GM21528 (cell line): ENCODE results near the gene PELI2.

Source experiments
- ATAC-seq: cut with Tn5 transposase; IDR thresholded peaks from one replicate; pipeline ENCODE4 v1.9.1; 2021; ENCODE audit warnings: mild to moderate bottlenecking, moderate library complexity; ENCODE audit not compliant: unreplicated experiment, low FRiP score

The PELI2 gene

DNA sequence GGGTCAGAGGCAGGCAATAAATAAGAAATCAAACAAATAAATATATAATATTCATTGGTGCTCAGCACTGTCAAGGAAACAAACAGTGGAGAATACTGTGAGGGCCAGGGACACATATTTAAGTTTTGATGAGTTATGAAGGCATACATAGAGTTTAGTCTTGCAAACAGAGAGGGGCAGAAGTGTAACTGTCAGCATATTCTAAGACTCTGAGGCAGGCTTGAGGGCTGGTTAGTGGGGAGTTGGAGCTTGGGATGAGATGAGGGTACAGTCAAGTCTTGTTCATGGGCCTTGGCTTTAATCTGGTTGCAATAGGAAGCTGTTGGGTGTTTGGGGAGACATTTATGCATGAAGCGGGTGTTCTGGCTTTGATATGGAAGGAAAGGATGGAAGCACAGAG, 78.9 kb downstream of the PELI2 start:
- ATAC-seq, result no peak

DNA sequence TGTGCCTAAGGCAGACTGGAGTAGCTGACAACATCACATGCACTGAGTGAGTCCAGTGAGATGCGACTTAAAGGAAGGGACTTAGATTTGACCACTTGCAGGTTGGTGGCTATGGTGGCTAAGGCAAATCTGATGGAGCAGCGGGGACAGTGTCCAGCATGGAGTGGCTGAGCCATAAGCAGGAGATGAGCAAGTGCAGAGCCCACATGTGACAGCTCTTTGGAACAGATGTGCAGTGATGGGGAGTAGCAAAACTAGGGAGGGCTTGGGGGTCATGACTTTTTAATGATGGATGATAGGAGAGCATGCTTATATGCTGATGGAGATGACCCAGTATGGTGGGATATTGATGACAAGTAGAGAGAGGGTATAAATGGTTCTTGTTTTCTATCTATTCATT, 80.2 kb downstream of the PELI2 start:
- ATAC-seq, result no peak

DNA sequence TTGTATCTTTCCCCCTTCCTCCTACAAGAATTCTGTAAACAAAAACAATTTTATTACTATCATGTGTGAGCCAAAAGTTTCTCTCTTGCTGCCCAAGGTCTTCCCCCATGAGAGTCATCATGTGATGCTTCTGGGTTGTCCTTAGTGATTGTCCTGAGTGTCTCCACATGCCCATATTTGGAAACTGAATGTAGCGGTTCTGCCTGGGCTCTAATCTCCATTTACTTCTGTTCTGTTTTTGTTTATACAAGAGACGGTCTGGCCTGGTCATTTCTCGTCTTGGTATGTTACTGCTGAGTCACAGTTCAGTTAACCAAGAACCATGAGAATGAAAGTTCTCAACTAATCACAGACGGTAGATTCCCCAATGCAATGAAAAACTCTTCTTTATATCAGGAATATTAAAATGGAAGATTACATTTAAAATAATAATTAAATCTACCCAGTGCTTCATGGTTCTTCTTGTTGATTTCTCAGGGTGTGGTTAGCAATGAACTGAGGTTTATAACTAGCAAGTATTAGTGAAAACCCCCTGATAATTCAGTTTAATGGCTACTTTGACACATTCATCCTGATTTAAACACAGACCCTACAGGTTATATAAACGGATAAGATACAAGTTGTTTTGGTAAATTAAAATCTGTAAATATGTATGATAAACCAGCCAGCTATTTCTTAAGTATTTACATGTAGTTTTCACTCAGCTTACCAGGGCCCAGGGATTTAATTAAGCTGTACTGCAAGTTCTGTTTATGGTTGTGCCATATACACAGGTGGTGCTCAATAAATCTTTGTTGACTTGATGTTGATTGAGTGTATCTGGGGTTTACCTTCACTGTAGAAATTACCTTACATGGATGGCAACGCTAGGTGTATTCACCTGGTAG, 81.1 kb downstream of the PELI2 start:
- ATAC-seq, result peak; percentile 33

DNA sequence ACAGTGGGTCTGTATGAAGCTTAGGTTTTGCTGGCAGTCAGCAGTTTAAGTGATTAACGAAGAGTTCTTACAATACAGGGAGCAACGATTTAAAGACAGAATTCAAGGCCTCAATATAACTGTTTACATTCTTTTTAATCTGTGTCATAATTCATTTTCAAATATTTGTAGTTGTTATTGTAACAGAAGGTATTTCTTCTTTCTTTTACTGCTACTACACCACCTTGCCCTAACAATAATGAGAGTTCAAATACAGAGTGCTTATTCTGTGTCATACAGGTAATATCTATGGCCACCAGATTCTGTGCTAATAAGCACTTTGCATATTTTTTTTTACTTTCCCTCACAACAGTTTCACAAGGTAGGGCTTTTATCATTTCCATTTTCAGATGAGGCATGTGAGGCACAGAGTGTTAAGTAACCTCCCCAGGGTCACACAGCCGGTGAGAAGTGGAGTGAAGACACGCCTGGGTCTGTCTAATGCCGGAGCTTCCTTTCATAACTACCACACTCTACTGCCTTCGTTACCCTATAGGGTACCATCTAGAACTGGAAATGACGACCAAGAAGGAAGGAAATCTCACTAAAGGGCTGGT, 81.9 kb downstream of the PELI2 start:
- ATAC-seq, result peak; percentile 69

DNA sequence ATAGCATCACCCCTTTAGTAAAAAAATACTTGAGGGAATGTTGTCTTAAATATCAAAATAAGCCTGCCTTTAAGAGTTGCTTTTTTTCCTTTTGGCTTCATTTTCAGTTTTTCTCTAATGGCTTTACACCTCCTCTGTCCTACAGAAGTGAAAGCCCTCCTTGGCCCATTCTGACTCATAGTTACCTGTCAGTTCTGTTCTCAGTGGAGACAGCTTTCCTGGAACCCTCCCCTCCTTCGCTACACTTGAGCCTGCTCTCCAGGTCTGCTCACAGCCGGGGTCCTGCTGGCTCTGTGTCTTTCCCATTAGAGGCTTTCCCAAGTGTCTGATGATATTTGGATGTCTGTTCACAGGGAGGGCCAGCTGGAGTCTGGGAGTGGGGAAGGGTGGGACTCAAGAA, 84.0 kb downstream of the PELI2 start:
- ATAC-seq, result no peak

DNA sequence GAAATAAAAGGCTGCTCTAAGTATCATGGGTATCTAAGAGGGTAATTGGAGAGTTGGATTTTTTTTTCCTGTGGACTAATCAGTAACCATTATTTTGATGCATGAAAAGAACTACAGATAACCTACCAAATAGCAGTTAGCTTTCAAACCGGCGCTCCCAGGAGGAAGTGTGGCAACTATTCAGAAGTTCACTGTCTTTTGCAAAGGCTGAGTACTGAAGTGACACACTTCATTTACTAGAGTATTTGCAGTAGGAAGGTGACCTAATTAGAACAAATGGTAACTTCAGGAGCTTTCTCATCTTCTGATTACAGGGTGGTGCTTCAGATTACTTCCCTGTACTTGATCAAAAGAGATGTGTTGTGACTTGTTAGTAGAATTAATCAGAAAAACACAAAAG, 87.7 kb downstream of the PELI2 start:
- no peak for ATAC-seq

DNA sequence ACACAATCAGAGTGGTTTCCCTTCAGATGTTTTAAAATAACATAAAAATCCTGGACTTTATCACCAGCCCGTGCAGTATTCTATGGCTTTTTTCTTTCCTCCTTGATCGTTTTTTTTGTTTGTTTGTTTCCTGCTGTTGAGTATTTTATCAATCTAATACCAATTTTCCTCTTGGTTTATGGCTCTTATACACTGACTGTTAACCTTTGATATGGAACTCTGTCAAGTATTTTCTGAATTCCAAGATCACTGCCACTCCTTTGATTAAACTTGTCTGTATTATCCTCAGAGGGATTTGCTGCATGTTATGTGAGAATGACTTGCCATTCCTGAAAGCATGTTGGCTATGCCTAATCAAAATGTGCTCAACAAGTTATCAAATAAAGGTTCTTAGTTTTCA, 88.4 kb downstream of the PELI2 start:
- no peak for ATAC-seq

DNA sequence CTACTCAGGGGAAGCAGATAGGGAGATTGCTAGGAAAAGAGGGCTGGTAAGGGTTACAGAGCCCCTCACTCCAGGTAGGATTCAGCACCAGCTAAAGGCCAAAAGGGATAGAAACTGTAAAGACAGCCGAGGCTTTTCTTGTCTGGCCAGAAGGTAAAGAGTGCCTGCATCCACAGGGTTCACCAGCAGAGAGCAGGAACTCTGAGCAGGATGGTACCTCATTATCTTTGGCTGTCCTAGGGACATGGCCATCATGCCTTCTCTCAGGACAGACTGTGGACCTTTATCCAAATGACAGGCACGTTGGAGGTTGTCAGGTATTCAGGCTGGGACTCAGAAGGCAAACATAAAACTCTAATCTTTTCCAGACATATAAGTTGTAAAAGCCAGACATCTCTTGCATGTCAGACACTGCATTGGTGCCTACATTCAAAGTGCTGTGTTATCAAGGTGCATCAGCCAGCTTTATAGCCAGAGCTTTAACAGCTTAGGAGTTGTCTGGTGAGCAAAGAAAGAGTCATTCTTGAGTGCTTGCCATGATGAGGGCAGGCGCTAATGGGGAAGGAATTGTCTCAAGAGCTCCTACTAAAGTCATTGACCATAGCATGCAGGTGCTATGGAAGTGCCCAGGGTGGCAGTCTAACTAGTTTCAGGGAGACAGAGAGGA, 89.5 kb downstream of the PELI2 start:
- no peak for ATAC-seq

DNA sequence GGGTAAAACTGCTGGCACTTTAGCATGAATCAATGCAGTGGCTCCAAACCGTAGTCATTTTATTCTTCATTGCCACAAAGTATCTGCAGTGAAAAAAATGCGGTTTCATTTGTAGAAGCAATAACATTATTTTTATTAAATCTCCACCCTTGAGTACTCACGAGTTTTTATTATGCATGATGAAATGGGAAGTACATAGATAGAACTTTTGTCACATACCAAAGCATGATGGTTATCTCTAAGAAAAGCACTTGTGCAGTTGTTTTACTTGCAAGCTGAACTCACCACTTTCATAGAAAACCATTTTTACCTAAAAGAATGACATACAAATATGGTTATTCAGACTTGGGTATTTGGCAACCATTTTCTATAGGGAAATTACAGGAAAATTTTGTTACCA, 90.3 kb downstream of the PELI2 start:
- no peak for ATAC-seq

DNA sequence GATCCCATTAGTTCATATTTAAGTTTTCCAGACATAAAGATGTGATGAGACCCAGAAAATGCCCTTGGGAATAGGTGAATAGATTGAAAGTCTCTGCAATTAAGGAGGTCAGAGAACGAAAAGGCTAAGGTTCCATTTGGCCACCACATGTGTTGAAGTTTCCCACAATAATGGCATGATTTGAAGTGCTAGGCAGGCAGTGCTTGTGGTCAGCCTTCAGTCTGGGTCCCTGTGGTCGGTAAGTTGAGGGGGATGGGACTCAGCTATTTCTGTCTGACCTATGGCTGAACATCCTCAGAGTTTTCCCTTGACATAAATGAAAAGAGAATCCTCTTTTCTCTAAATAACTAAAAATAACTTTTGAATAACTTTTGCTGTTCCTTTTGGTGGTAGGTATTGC, 92.4 kb downstream of the PELI2 start:
- no peak for ATAC-seq

DNA sequence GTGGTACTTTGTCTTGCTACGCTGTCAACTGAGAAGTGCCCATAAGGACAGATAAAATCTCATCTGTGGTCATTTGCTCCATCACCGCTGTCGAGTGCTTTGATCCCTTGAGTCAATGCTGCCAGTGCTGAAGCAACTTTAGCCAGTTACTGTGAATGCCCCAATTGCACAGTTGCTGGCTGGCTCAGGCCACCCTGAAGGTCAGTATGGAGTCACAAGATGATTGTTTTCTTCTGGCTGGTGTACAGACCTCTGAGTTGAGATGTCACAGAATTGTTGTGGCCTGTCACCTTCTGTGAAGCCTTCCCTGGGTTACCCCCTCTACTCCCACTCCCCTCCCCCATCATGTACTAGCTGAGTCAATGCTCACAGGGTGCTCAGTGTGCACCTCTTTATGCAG, 92.9 kb downstream of the PELI2 start:
- ATAC-seq, result no peak

DNA sequence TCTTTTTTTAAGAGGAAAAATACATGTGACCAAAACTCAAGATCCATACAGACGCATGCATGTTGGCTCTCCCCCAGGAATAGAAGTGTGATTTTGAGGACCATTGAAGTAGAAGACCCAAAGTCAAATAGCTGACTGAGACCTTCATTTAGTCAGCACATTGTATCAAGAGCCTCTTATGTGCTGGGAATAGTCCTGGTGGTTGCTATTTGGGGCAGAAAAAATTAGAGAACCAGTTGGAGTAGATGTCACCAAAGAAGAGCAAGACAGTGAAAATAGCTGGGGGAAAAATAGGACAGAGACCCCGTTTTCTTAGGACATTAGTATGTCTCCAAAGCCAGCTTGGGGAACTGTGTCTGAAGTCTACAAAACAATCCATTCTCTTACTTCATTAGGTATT, 93.6 kb downstream of the PELI2 start:
- ATAC-seq, result no peak

DNA sequence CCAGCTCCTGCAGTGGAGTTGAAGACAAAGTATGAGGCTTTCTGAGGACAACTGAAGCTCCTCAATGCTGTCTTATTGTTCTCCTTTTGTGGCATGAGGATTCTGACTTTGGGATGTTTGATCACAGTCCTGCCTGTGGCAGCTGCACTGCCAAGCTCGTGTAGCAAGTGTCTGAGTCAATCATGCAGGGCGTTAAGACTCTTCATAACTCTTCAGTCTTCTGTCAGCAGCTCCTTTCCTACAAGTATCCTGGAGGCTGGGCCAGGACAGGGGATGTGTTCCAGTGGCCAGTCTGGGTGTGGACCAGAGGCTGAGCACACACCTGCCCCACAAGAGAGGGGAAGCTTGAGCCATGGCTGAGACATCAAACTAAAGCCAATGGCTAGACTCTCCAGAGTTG, 94.3 kb downstream of the PELI2 start:
- ATAC-seq, result no peak

DNA sequence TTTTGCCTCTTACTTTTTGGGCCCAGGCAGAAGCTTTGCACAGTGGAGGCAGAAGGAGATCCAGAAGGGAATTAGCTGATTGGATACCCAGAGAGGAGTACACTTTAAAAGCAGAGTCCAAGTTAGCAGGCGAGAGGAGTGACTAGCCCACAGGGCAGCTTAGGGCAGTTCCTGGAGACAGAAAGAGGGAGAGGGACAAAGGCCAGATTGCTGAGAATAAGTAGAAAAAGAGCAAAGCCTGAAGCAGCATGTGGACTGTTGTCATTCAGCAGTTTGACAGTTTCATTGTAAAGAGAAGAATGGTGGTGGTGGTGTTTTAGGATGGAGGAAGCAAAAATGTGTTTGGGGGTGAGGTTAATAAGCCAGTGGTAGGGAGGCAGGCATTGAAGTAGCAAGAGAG, 95.1 kb downstream of the PELI2 start:
- no peak for ATAC-seq

DNA sequence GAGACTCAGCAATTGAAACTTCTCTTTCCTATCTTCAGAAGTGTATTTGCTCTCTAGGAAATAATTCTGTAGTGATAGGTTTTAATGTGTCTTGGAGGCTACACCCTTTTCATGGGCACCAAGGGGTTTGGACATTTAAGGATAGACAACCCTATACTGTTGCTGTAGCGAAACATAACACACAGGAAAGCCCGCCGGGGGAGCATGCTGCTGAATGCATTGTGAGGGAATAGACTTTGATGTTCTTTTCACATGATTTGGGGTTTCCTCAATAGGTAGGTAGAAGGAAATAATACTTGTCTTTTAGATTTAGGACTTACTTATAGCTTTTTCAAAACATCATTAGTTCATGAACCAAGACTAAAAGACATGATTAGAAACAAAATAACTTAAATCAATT, 97.0 kb downstream of the PELI2 start:
- no peak for ATAC-seq

DNA sequence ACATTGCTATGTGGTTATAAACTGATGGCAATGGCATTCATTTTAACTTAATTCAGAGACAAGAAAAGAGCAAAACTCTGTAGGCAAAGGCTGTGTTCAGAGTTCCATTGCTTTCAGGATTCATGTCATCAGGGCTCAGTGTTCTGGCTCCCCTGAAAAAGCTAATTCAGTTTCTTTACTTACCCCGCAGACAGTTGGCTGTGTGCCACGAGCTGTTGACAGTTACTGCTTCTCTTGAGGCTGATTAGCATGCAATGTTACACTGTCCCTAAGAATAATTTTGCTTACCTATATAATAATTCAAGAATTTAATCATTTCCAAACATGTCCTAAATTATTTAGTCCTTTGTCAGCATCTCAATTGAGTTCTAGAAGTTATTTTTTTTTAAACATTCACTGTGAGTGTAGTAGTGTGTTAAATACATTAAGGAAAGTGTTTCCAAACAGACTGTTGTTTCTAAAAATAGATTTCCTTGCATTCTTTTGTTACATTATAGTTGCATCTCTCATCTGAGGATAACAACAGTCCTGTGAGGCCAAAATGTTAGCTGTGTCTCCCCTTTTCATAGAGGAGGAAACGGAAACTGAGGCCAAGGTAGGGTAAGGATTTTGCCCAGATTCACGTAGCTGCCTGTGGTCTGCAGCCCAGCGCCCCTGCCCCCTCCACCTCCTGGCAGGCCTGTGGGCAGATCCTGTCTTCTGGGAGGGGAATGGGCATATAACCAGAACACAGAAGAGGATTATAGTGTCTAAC, 98.6 kb downstream of the PELI2 start:
- ATAC-seq, result no peak

DNA sequence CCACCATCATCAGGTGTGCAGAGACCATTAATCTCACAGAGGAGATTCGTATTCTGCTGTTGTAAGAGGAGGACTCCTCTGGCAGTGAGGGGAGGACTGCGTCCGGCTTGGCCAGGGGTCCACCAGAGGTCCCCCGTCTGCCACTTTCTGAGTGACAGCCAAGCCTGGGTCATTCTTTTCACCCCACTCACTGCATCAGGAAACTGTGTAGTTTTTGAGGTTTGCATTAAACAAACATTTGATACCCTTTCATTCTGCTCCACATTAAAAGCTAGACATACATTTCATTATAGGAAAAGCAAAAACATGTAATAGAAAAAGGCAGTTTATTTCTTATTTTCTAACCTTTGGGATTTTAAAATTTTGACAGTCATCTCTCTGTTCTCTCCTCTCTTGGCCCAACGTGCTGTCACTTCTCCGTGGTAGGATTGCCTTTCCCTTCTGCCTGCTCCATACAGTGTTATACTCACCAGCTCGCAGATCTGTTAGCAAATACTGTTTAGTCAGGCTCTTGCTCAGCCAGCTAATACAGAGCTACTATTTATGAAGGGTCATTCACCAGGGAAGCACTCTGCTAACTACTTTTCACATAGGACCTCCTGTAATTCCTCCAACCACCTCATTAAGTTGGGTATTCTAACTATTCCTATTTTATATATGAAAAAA, 99.3 kb downstream of the PELI2 start:
- no peak for ATAC-seq

DNA sequence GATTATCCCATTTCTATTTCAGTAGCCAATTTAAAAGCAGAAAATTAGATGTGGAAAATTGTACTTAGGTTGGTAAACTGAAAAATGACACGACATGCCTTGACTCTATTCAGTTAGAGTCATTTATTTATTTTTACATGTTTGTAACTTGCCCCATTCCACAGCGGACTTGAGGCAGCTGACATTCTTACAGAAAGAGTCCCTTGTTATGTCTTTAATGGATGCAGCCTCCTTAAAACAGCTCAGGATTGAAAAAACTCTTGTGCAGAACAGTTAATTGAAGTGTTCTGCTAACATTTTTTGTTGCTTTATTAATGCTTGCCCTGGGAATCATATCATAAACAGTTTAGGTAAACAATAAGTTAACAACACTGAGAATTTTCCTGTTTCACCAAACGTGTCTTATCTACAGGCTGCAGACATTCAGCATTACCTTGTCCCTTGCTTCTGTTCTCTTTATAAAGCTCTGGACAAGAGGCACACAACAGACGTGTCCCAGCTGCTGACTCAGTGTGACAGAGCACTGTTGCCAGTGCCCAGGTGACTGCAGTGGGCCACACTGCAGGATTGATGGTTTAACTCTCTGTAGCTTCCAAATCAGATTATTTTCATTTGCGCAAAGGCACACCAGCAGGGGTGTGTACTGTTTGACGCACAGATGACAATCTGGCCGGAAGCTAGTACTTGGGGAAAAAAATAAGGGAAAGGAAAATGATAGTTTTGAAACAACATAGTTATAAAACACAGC, 101.6 kb downstream of the PELI2 start:
- ATAC-seq, result no peak

DNA sequence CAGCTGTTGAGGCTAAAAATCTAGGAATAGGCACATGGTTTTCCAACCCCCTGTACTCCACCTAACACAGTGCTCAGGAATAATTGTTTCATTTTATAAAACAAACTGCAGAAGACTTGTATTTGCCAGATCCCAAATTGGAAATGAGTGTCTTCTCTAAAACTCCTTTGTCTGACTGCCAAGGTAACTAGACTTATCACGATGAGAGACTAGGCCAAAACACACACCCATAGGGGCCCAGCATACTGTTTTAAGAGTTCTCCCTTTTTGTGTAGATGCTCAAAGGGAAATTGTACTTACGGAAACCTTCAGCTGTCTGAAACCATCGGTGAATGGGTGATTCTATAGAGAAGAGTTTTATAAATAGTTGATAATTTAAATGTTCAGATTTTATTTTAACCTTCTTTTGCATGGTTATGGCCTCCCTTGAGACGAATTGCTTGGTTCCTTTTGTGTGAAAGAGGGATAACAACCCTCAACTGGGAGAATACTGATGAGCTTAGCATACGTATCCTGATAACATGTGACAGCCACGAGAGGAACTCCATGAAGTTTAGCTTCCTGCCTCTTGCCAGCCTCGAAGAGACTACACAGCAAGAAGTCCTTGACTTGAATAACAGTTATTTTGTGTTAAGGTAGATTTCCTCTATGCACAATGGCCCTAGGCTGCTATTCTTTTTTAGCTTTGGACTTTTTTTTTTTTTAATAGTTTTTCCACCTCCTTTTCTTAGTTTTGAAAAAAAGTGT, 103.3 kb downstream of the PELI2 start:
- ATAC-seq, result no peak
